ENCODE results near the gene VAT1. TPM values are rescaled to one million over a fixed set of nuclear protein-coding genes. Genes with fewer than 3 reads are reported as not detected.

Gene VAT1
- total and polyA plus RNA-seq, 2 of the 13 experiments (the other 11 are each of a cell fraction or from before 2014, with no cell fraction given): 143 to 205 TPM

DNA sequence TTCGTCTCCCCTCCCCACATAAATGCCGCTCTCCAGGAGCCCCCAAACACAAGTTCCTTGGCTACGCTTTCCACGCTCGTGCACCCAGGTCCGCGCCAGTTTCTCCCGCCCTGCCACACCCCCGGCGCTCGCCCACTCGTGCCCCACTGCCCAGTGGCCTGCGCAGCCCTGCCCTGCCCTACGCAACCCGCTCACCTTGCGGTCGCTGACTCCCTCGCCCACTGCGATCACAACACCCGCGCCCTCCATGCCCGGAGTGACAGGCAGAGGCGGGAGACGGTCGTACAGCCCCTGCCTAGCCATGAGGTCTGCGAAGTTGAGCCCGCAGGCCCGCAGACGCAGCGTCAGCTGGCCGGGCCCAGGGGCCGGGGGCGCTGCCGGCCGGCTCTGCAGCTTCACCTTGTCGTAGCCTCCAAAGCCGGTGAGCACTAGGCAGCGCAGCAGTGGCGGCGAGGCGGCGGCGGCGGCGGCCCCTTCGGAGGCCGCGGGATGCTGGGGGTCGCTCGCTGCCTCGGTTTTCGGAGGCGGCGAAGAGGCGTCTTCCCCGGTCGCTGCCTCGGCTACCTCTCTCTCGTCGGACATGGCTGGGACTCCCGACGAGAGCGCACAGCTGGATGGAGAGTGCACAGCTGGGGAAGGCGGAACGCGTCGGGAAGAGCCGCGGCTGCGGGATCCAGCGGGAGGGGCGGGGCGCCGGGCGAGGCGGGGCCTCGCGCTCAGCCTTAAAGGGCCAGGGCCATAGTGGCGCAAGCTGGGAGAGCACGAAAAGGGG, at the start of gene VAT1 (continued):
- TF ChIP-seq ZNF816 (CRISPR knock-in tag; IDR thresholded peaks at IDR 0.05; ENCODE audit: borderline replicate concordance) (peak; percentile 66; the same call in 1 of the 2 replicates), SMAD3 (CRISPR knock-in tag; IDR thresholded peaks at IDR 0.05) (0 out of 2 replicates have a peak, but pooled peaks have one; percentile 21), ZNF782 (CRISPR knock-in tag; IDR thresholded peaks at IDR 0.05; ENCODE audit: borderline replicate concordance) (peak; percentile 91), KMT2A (CRISPR knock-in tag; IDR thresholded peaks at IDR 0.05) (peak; percentile 54; the same call in 1 of the 2 replicates), CBX2 (IDR thresholded peaks at IDR 0.05; ENCODE audit: low read depth, low read length) (no peak), CBX2 (CRISPR knock-in tag; IDR thresholded peaks at IDR 0.05; ENCODE audit: low read depth) (no peak), GATA4 (IDR thresholded peaks at IDR 0.05; ENCODE audit: borderline replicate concordance, low read depth) (no peak), ZNF317 (CRISPR knock-in tag; IDR thresholded peaks at IDR 0.05) (no peak), ZBTB38 (CRISPR knock-in tag; IDR thresholded peaks at IDR 0.05) (peak; percentile 84; the same call in 1 of the 2 replicates), MIER2 (CRISPR knock-in tag; IDR thresholded peaks at IDR 0.05) (no peak; the same call in 1 of the 2 replicates), ARNT (IDR thresholded peaks at IDR 0.05) (no peak), EEA1 (CRISPR knock-in tag; IDR thresholded peaks at IDR 0.05; ENCODE audit: borderline replicate concordance) (peak; percentile 90; the same call in 1 of the 2 replicates), ZNF136 (CRISPR knock-in tag; IDR thresholded peaks at IDR 0.05; ENCODE audit: low read depth) (no peak; the same call in 1 of the 2 replicates)
- TF ChIP-seq, protein P1, sequence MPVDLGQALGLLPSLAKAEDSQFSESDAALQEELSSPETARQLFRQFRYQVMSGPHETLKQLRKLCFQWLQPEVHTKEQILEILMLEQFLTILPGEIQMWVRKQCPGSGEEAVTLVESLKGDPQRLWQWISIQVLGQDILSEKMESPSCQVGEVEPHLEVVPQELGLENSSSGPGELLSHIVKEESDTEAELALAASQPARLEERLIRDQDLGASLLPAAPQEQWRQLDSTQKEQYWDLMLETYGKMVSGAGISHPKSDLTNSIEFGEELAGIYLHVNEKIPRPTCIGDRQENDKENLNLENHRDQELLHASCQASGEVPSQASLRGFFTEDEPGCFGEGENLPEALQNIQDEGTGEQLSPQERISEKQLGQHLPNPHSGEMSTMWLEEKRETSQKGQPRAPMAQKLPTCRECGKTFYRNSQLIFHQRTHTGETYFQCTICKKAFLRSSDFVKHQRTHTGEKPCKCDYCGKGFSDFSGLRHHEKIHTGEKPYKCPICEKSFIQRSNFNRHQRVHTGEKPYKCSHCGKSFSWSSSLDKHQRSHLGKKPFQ (CRISPR knock-in tag; IDR thresholded peaks at IDR 0.05; ENCODE audit: insufficient replicate concordance): peak; percentile 96
- TF ChIP-seq, protein P2, sequence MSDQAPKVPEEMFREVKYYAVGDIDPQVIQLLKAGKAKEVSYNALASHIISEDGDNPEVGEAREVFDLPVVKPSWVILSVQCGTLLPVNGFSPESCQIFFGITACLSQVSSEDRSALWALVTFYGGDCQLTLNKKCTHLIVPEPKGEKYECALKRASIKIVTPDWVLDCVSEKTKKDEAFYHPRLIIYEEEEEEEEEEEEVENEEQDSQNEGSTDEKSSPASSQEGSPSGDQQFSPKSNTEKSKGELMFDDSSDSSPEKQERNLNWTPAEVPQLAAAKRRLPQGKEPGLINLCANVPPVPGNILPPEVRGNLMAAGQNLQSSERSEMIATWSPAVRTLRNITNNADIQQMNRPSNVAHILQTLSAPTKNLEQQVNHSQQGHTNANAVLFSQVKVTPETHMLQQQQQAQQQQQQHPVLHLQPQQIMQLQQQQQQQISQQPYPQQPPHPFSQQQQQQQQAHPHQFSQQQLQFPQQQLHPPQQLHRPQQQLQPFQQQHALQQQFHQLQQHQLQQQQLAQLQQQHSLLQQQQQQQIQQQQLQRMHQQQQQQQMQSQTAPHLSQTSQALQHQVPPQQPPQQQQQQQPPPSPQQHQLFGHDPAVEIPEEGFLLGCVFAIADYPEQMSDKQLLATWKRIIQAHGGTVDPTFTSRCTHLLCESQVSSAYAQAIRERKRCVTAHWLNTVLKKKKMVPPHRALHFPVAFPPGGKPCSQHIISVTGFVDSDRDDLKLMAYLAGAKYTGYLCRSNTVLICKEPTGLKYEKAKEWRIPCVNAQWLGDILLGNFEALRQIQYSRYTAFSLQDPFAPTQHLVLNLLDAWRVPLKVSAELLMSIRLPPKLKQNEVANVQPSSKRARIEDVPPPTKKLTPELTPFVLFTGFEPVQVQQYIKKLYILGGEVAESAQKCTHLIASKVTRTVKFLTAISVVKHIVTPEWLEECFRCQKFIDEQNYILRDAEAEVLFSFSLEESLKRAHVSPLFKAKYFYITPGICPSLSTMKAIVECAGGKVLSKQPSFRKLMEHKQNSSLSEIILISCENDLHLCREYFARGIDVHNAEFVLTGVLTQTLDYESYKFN (CRISPR knock-in tag; conservative IDR thresholded peaks at IDR 0.05): peak; percentile 66
- TF ChIP-seq, protein P3, sequence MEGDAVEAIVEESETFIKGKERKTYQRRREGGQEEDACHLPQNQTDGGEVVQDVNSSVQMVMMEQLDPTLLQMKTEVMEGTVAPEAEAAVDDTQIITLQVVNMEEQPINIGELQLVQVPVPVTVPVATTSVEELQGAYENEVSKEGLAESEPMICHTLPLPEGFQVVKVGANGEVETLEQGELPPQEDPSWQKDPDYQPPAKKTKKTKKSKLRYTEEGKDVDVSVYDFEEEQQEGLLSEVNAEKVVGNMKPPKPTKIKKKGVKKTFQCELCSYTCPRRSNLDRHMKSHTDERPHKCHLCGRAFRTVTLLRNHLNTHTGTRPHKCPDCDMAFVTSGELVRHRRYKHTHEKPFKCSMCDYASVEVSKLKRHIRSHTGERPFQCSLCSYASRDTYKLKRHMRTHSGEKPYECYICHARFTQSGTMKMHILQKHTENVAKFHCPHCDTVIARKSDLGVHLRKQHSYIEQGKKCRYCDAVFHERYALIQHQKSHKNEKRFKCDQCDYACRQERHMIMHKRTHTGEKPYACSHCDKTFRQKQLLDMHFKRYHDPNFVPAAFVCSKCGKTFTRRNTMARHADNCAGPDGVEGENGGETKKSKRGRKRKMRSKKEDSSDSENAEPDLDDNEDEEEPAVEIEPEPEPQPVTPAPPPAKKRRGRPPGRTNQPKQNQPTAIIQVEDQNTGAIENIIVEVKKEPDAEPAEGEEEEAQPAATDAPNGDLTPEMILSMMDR (CRISPR knock-in tag; IDR thresholded peaks at IDR 0.05): peak; percentile 21
- TF ChIP-seq, protein P4, sequence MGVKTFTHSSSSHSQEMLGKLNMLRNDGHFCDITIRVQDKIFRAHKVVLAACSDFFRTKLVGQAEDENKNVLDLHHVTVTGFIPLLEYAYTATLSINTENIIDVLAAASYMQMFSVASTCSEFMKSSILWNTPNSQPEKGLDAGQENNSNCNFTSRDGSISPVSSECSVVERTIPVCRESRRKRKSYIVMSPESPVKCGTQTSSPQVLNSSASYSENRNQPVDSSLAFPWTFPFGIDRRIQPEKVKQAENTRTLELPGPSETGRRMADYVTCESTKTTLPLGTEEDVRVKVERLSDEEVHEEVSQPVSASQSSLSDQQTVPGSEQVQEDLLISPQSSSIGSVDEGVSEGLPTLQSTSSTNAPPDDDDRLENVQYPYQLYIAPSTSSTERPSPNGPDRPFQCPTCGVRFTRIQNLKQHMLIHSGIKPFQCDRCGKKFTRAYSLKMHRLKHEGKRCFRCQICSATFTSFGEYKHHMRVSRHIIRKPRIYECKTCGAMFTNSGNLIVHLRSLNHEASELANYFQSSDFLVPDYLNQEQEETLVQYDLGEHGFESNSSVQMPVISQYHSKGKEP (CRISPR knock-in tag; IDR thresholded peaks at IDR 0.05): no peak
- TF ChIP-seq, protein P5, sequence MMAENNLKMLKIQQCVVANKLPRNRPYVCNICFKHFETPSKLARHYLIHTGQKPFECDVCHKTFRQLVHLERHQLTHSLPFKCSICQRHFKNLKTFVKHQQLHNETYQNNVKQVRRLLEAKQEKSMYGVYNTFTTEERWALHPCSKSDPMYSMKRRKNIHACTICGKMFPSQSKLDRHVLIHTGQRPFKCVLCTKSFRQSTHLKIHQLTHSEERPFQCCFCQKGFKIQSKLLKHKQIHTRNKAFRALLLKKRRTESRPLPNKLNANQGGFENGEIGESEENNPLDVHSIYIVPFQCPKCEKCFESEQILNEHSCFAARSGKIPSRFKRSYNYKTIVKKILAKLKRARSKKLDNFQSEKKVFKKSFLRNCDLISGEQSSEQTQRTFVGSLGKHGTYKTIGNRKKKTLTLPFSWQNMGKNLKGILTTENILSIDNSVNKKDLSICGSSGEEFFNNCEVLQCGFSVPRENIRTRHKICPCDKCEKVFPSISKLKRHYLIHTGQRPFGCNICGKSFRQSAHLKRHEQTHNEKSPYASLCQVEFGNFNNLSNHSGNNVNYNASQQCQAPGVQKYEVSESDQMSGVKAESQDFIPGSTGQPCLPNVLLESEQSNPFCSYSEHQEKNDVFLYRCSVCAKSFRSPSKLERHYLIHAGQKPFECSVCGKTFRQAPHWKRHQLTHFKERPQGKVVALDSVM (CRISPR knock-in tag; IDR thresholded peaks at IDR 0.05): peak; percentile 77
